ENCODE measurements around the gene AXDND1.

The AXDND1 gene

DNA sequence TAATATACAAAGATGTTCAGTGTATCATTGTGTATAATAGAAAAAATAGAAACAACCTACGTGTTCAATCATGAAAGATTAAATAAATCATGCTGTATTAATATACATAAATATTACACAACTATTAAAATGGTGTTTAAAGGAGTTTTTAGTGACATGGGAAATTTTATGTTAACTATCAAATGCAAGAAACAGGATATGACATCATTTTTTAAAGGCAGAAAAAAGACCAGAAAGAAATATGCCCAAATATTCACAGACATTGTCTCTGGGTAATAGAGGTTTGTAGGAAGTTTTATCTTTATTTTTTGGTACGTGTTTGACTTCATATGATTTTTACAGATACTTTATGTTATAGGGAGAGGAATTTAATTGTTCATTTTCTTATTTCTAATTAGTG lies 176.0 kb downstream of the AXDND1 start:
- no peak overlapping the region for H2BK12ac ChIP-seq (ENCODE audit: low read length in 2 of 2)

DNA sequence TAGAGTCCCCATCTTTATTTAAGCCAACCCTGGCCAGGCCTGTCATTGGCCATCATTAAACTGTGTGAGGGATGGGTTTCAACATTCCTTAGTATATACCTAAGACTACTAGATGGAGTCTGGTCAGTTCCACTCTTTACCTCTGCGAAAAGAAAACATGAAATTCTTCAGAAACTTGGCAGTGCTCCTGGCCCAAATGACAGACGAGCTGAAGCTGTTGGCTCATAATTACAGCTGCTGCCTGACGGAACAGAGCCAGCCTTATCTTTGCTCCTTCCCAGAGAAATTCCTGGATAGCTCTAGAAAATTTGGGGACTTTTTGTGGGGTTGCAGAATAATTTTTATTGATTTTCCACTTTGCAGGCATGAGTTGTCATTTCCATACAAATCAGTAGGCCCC lies 179.6 kb downstream of the AXDND1 start:
- no peak overlapping the region for H2BK15ac ChIP-seq (ENCODE audit: low read depth, poor library complexity, severe bottlenecking)
- no peak overlapping the region for H3K23ac ChIP-seq (ENCODE audit: low read length in 2 of 2)
- no peak overlapping the region for H2BK120ac ChIP-seq (ENCODE audit: low read depth, low read length)
- no peaks in the 10 kb centered on the region for H3K36me3 ChIP-seq (ENCODE audit: control insufficient read depth in 1 of 2, insufficient read depth in 2 of 2, low read depth in 1 of 2, low read length in 2 of 2)
- no peaks in the 10 kb centered on the region for H3K9me3 ChIP-seq (ENCODE audit: control insufficient read depth, low read length)
- H3K79me1 ChIP-seq (replicated peaks; ENCODE audit: low read length, poor library complexity, severe bottlenecking), result no peaks in the 10 kb centered on the region
- H3K4me1 ChIP-seq (ENCODE audit: control insufficient read depth, insufficient read depth, low read depth, low read length), result no peaks in the 10 kb centered on the region
- WGBS, result 81% methylated on average over 3 of the region's 3 CpGs
- no peak overlapping the region for H2AK5ac ChIP-seq (ENCODE audit: low read length, severe bottlenecking)
- no peak overlapping the region for H4K91ac ChIP-seq (ENCODE audit: low read length)
- H3K4ac ChIP-seq (ENCODE audit: low read depth in 1 of 2, low read length in 2 of 2), result no peak overlapping the region
- DNase-seq, result no peak
- no peak overlapping the region for H3K27ac ChIP-seq (ENCODE audit: low read length, poor library complexity, severe bottlenecking)
- H2AFZ ChIP-seq (ENCODE audit: low read depth, low read length), result no peak overlapping the region
- H3K27me3 ChIP-seq (ENCODE audit: control insufficient read depth in 1 of 2, insufficient read depth in 1 of 2, low read length in 2 of 2), result peaks cover 0 to 12% of the 10 kb centered on the region in 2 experiments
- no peak overlapping the region for H3K14ac ChIP-seq (ENCODE audit: low read length in 2 of 2)
- H2BK12ac ChIP-seq (ENCODE audit: low read length in 2 of 2), result no peak overlapping the region
- no peak overlapping the region for H3K9ac ChIP-seq (ENCODE audit: low read length)
- H3K4me2 ChIP-seq (ENCODE audit: low read length, poor library complexity, severe bottlenecking), result no peak overlapping the region
- no peak overlapping the region for H3K4me3 ChIP-seq (ENCODE audit: insufficient read depth in 1 of 2, low read depth in 1 of 2, low read length in 2 of 2)
- H4K8ac ChIP-seq (ENCODE audit: low read length), result no peak overlapping the region
- H2BK5ac ChIP-seq (ENCODE audit: low read depth, low read length, poor library complexity, severe bottlenecking), result no peak overlapping the region
- H3K18ac ChIP-seq (ENCODE audit: low read depth in 1 of 2, low read length in 2 of 2), result no peak overlapping the region

More for the DNA sequence above, 176.0 kb downstream of the AXDND1 start:
- no peak overlapping the region for H3K4ac ChIP-seq (ENCODE audit: low read depth in 1 of 2, low read length in 2 of 2)
- H2BK15ac ChIP-seq (ENCODE audit: low read depth, poor library complexity, severe bottlenecking), result no peak overlapping the region
- H3K4me3 ChIP-seq (ENCODE audit: insufficient read depth in 1 of 2, low read depth in 1 of 2, low read length in 2 of 2), result no peak overlapping the region
- no CpG with 5 or more reads among the region's 2 CpGs for WGBS
- no peak overlapping the region for H4K8ac ChIP-seq (ENCODE audit: low read length)
- H2BK5ac ChIP-seq (ENCODE audit: low read depth, low read length, poor library complexity, severe bottlenecking), result no peak overlapping the region
- peaks cover 0 to 7% of the 10 kb centered on the region in 2 experiments for H3K27me3 ChIP-seq (ENCODE audit: control insufficient read depth in 1 of 2, insufficient read depth in 1 of 2, low read length in 2 of 2)
- no peak for DNase-seq
- no peak overlapping the region for H2AFZ ChIP-seq (ENCODE audit: low read depth, low read length)
- H3K9ac ChIP-seq (ENCODE audit: low read length), result no peak overlapping the region
- H4K91ac ChIP-seq (ENCODE audit: low read length), result no peak overlapping the region
- H3K79me1 ChIP-seq (replicated peaks; ENCODE audit: low read length, poor library complexity, severe bottlenecking), result no peaks in the 10 kb centered on the region
- H3K4me2 ChIP-seq (ENCODE audit: low read length, poor library complexity, severe bottlenecking), result no peak overlapping the region
- no peak overlapping the region for H3K23ac ChIP-seq (ENCODE audit: low read length in 2 of 2)
- H3K4me1 ChIP-seq (ENCODE audit: control insufficient read depth, insufficient read depth, low read depth, low read length), result no peaks in the 10 kb centered on the region
- no peaks in the 10 kb centered on the region for H3K36me3 ChIP-seq (ENCODE audit: control insufficient read depth in 1 of 2, insufficient read depth in 2 of 2, low read depth in 1 of 2, low read length in 2 of 2)
- H3K18ac ChIP-seq (ENCODE audit: low read depth in 1 of 2, low read length in 2 of 2), result no peak overlapping the region
- no peak overlapping the region for H3K27ac ChIP-seq (ENCODE audit: low read length, poor library complexity, severe bottlenecking)
- H2AK5ac ChIP-seq (ENCODE audit: low read length, severe bottlenecking), result no peak overlapping the region
- H2BK120ac ChIP-seq (ENCODE audit: low read depth, low read length), result no peak overlapping the region
- H3K9me3 ChIP-seq (ENCODE audit: control insufficient read depth, low read length), result no peaks in the 10 kb centered on the region
- no peak overlapping the region for H3K14ac ChIP-seq (ENCODE audit: low read length in 2 of 2)

DNA sequence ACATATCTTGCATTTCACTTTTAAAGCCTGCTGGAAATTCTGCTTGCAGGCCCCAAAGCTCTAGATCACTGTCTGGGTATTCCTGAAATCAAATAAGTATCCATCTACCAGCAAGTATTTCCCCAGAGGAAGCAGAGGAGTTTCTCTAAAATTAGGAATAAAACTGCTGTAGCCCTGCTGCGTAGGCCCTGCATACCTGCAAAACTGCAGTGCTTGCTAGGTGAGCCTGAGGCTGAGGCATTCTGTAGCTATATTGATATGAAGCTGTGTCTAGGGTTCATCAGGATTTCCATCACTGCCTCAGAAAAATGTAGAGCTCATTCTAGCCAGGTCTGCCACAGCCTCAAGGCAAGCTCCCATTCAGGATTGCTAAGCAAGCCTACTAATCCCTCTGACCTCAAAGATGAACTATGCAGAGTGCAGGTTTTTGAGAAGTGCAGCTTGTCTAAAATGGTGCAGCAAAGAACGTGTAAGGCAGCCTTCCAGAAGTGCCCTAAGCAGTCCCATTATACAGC lies 181.3 kb downstream of the AXDND1 start:
- Histone ChIP-seq H2BK120ac (ENCODE audit: low read depth, low read length) (no peak overlapping the region), H2BK12ac (ENCODE audit: low read length in 2 of 2) (no peak overlapping the region), H3K23ac (ENCODE audit: low read length in 2 of 2) (no peak overlapping the region), H3K4me1 (ENCODE audit: control insufficient read depth, insufficient read depth, low read depth, low read length) (no peaks in the 10 kb centered on the region), H2BK5ac (ENCODE audit: low read depth, low read length, poor library complexity, severe bottlenecking) (no peak overlapping the region), H3K4me3 (ENCODE audit: insufficient read depth in 1 of 2, low read depth in 1 of 2, low read length in 2 of 2) (no peak overlapping the region), H2BK15ac (ENCODE audit: low read depth, poor library complexity, severe bottlenecking) (no peak overlapping the region), H3K18ac (ENCODE audit: low read depth in 1 of 2, low read length in 2 of 2) (no peak overlapping the region), H3K9ac (ENCODE audit: low read length) (no peak overlapping the region), H3K9me3 (ENCODE audit: control insufficient read depth, low read length) (no peaks in the 10 kb centered on the region), H2AK5ac (ENCODE audit: low read length, severe bottlenecking) (no peak overlapping the region), H2AFZ (ENCODE audit: low read depth, low read length) (no peak overlapping the region), H3K14ac (ENCODE audit: low read length in 2 of 2) (no peak overlapping the region), H3K36me3 (ENCODE audit: control insufficient read depth in 1 of 2, insufficient read depth in 2 of 2, low read depth in 1 of 2, low read length in 2 of 2) (no peaks in the 10 kb centered on the region), H3K4me2 (ENCODE audit: low read length, poor library complexity, severe bottlenecking) (no peak overlapping the region), H3K4ac (ENCODE audit: low read depth in 1 of 2, low read length in 2 of 2) (no peak overlapping the region), H3K79me1 (replicated peaks; ENCODE audit: low read length, poor library complexity, severe bottlenecking) (no peaks in the 10 kb centered on the region), H4K8ac (ENCODE audit: low read length) (no peak overlapping the region), H4K91ac (ENCODE audit: low read length) (no peak overlapping the region), H3K27ac (ENCODE audit: low read length, poor library complexity, severe bottlenecking) (no peak overlapping the region), H3K27me3 (ENCODE audit: control insufficient read depth in 1 of 2, insufficient read depth in 1 of 2, low read length in 2 of 2) (peaks cover 0 to 12% of the 10 kb centered on the region in 2 experiments)
- WGBS, result 48% methylated on average over 2 of the region's 2 CpGs
- DNase-seq, result no peak

DNA sequence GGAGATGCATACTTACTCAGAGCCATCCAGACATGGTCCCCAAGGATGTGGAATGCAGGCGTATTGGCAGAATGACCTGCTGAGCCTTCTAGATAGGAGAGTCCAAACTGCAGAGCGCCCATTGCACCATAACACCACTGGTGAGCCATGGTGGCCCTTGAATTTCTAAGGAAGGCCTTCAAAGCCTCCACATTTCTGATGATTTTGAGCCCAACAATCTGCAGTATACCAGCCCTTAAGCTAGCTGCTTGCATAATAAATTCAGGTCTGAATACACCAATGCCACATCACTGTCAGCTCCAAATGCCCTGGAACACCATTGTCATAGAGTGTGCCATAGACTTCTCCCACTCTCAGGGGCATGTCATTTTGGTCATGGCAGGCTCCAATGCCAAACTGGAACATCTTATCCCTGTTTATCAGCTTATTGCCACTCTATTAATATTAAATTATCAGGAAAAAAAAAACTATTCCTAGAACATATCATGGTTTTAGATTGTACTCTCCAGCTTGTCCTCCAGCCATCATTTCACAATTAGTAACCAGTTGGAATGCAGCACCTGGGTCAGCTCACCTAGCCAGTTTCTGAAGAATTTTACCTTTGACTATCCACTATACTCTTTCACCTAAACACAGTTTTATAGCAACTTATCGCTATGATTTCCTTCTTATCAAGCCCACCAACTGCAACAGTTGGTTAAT lies 183.0 kb downstream of the AXDND1 start:
- H3K4me1 ChIP-seq (ENCODE audit: control insufficient read depth, insufficient read depth, low read depth, low read length), result no peaks in the 10 kb centered on the region
- no peak overlapping the region for H4K8ac ChIP-seq (ENCODE audit: low read length)
- no peak overlapping the region for H4K91ac ChIP-seq (ENCODE audit: low read length)
- H2BK5ac ChIP-seq (ENCODE audit: low read depth, low read length, poor library complexity, severe bottlenecking), result no peak overlapping the region
- H3K23ac ChIP-seq (ENCODE audit: low read length in 2 of 2), result no peak overlapping the region
- no peak overlapping the region for H3K14ac ChIP-seq (ENCODE audit: low read length in 2 of 2)
- no peak overlapping the region for H2AK5ac ChIP-seq (ENCODE audit: low read length, severe bottlenecking)
- no peak overlapping the region for H2BK12ac ChIP-seq (ENCODE audit: low read length in 2 of 2)
- no peak for DNase-seq
- 40% methylated on average over 3 of the region's 3 CpGs for WGBS
- no peak overlapping the region for H2BK120ac ChIP-seq (ENCODE audit: low read depth, low read length)
- H3K18ac ChIP-seq (ENCODE audit: low read depth in 1 of 2, low read length in 2 of 2), result no peak overlapping the region
- H3K36me3 ChIP-seq (ENCODE audit: control insufficient read depth in 1 of 2, insufficient read depth in 2 of 2, low read depth in 1 of 2, low read length in 2 of 2), result no peaks in the 10 kb centered on the region
- H2AFZ ChIP-seq (ENCODE audit: low read depth, low read length), result no peak overlapping the region
- peaks cover 0 to 8% of the 10 kb centered on the region in 2 experiments for H3K27me3 ChIP-seq (ENCODE audit: control insufficient read depth in 1 of 2, insufficient read depth in 1 of 2, low read length in 2 of 2)
- no peak overlapping the region for H3K9ac ChIP-seq (ENCODE audit: low read length)
- H3K4ac ChIP-seq (ENCODE audit: low read depth in 1 of 2, low read length in 2 of 2), result no peak overlapping the region
- no peak overlapping the region for H3K27ac ChIP-seq (ENCODE audit: low read length, poor library complexity, severe bottlenecking)
- H3K4me2 ChIP-seq (ENCODE audit: low read length, poor library complexity, severe bottlenecking), result no peak overlapping the region
- no peaks in the 10 kb centered on the region for H3K79me1 ChIP-seq (replicated peaks; ENCODE audit: low read length, poor library complexity, severe bottlenecking)
- H3K4me3 ChIP-seq (ENCODE audit: insufficient read depth in 1 of 2, low read depth in 1 of 2, low read length in 2 of 2), result no peak overlapping the region
- H3K9me3 ChIP-seq (ENCODE audit: control insufficient read depth, low read length), result no peaks in the 10 kb centered on the region
- no peak overlapping the region for H2BK15ac ChIP-seq (ENCODE audit: low read depth, poor library complexity, severe bottlenecking)

Data from mesenchymal stem cell (in vitro differentiated cells and primary cell).